ENCODE results near the gene NPM1. TPM values are rescaled to one million over a fixed set of nuclear protein-coding genes. Genes with fewer than 3 reads are reported as not detected.

The NPM1 gene
- total RNA-seq, 1 experiment from 2014 or later: 2,112 TPM

DNA sequence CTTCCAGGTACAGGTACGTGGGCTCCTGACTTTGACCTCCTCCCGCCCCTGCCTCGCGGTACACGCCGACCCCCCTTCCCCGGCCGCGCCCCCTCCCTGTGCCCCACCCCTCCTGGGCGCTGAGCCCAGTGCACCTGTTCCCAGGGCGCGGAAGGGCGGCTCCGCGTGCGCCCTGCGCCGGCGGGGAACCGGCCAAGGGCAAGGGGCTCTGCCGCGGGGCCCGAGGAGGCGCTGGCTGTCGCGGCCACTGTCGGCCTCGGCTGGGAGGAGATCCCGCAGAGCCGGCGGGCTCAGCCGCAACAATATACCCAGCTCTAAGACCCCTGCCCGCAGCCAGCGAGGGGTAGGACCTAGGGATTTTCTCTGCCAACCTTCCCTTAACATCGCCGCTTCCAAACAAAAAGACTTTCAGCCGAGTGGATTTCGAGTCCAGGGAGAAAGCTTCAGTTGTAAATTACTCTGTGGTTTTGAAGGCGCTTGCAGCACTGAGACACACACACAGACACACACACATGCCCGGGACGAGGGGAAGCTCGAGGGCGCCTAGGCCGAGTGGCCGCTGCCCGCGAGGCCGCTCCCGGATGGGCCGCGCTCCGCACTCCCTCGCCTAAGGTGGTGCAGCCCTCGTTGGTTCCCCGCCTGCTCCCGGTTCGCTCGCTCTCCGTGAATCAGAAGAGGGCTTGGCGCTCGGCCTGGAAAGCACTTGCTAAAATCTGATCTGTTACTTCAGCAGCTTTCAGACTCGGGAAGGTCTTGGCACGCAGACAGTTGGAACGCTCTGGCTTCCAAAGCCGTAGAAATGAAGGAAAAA, 33.0 kb downstream of the NPM1 start:
- DNase-seq: peak in 1 of 2 experiments; percentile 25
- Mint-ChIP-seq H3K4me3 (ENCODE audit: unreplicated experiment) (peak overlapping the region; percentile 93), H3K27me3 (ENCODE audit: insufficient read depth, unreplicated experiment) (no peaks in the 10 kb centered on the region), H3K4me1 (ENCODE audit: low read depth, unreplicated experiment) (peaks cover 18% of the 10 kb centered on the region), H3K9me3 (ENCODE audit: unreplicated experiment) (no peaks in the 10 kb centered on the region), H3K27ac (ENCODE audit: unreplicated experiment) (no peak overlapping the region), H3K36me3 (ENCODE audit: insufficient read depth, unreplicated experiment) (peaks cover 51% of the 10 kb centered on the region)
- H3K4me3 ChIP-seq (ENCODE audit: low read depth, low read length): peak overlapping the region; percentile 47
- ChIA-PET POLR2A (no interaction called here), CTCF (no interaction called here)
- no peaks in the 10 kb centered on the region for H3K9me3 ChIP-seq
- no peaks in the 10 kb centered on the region for H3K36me3 ChIP-seq (ENCODE audit: control insufficient read depth, insufficient read depth, low read length)
- TF ChIP-seq, protein P1, sequence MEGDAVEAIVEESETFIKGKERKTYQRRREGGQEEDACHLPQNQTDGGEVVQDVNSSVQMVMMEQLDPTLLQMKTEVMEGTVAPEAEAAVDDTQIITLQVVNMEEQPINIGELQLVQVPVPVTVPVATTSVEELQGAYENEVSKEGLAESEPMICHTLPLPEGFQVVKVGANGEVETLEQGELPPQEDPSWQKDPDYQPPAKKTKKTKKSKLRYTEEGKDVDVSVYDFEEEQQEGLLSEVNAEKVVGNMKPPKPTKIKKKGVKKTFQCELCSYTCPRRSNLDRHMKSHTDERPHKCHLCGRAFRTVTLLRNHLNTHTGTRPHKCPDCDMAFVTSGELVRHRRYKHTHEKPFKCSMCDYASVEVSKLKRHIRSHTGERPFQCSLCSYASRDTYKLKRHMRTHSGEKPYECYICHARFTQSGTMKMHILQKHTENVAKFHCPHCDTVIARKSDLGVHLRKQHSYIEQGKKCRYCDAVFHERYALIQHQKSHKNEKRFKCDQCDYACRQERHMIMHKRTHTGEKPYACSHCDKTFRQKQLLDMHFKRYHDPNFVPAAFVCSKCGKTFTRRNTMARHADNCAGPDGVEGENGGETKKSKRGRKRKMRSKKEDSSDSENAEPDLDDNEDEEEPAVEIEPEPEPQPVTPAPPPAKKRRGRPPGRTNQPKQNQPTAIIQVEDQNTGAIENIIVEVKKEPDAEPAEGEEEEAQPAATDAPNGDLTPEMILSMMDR (IDR thresholded peaks at IDR 0.05; ENCODE audit: insufficient read depth in 1 of 2, low read depth in 1 of 2, low read length in 1 of 2, severe bottlenecking in 1 of 2, unreplicated experiment in 1 of 2): no peak
- no peaks in the 10 kb centered on the region for H3K27me3 ChIP-seq (replicated peaks; ENCODE audit: control insufficient read depth, insufficient read depth, low read length)
- H3K4me1 ChIP-seq: peaks cover 17% of the 10 kb centered on the region
- no TSS peak for BruUV-seq (replicated peaks)
- intact Hi-C loops (cut with micrococcal nuclease; ENCODE audit: unreplicated experiment): no loop called here

DNA sequence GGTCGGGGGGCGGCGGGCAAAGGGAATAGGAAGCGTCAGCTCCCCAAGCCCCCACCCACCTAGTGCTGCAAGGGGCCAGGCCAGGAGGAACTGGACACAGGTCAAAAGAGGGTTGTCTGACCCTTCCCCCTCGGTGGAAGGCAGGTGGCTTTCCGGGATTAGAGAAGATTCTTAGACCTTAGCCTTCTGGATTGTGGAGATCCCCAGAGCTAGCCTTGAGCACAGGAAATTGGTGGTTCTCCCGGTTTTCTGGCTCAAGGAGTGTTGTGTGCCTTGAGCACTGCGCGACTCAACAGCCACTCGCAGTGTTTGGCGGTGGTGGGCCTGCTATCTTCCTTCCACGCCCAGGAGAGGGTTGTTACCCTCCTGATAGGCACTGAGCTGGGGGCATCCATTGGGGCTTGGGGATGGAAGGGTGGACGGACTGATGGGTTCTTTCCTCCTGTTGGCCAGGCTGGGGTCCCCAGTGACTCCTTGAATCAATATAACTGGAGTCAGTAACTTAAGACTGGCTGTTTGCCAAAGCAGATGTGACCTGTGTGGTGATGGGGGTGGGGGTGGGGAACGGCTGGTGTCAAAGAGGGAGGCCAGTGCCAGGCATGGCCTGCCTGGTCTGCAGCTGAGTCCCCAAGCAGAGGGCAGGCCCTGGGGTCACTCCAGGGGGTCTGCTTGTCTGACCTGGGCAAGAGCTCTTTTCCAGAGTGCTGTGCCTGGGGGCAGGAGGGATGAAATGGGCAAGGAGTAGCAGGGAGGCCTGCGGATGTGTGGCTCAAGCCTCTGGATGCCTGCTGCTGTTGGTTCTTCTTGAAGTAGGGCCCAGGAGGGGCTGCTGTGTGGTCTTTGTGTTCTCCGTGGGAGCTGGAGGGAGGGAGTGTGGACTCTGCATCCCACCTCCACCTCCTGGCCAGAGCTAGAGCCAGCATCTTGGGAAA, 33.9 kb downstream of the NPM1 start:
- DNase-seq: peak in 1 of 2 experiments; percentile 30
- ChIA-PET POLR2A (no interaction called here), CTCF (no interaction called here)
- peaks cover 18% of the 10 kb centered on the region for H3K4me1 Mint-ChIP-seq (ENCODE audit: low read depth, unreplicated experiment)
- TF ChIP-seq, protein P1 (IDR thresholded peaks at IDR 0.05; ENCODE audit: insufficient read depth in 1 of 2, low read depth in 1 of 2, low read length in 1 of 2, severe bottlenecking in 1 of 2, unreplicated experiment in 1 of 2): no peak
- BruUV-seq (replicated peaks): no TSS peak
- H3K27ac Mint-ChIP-seq (ENCODE audit: unreplicated experiment): no peak overlapping the region
- Histone ChIP-seq H3K27me3 (replicated peaks; ENCODE audit: control insufficient read depth, insufficient read depth, low read length) (no peaks in the 10 kb centered on the region), H3K4me1 (peaks cover 24% of the 10 kb centered on the region), H3K4me3 (ENCODE audit: low read depth, low read length) (no peak overlapping the region), H3K36me3 (ENCODE audit: control insufficient read depth, insufficient read depth, low read length) (no peaks in the 10 kb centered on the region), H3K9me3 (no peaks in the 10 kb centered on the region)
- peaks cover 42% of the 10 kb centered on the region for H3K36me3 Mint-ChIP-seq (ENCODE audit: insufficient read depth, unreplicated experiment)
- intact Hi-C loops (cut with micrococcal nuclease; ENCODE audit: unreplicated experiment): no loop called here
- H3K9me3 Mint-ChIP-seq (ENCODE audit: unreplicated experiment): no peaks in the 10 kb centered on the region
- peak overlapping the region; percentile 93 for H3K4me3 Mint-ChIP-seq (ENCODE audit: unreplicated experiment)
- no peaks in the 10 kb centered on the region for H3K27me3 Mint-ChIP-seq (ENCODE audit: insufficient read depth, unreplicated experiment)

DNA sequence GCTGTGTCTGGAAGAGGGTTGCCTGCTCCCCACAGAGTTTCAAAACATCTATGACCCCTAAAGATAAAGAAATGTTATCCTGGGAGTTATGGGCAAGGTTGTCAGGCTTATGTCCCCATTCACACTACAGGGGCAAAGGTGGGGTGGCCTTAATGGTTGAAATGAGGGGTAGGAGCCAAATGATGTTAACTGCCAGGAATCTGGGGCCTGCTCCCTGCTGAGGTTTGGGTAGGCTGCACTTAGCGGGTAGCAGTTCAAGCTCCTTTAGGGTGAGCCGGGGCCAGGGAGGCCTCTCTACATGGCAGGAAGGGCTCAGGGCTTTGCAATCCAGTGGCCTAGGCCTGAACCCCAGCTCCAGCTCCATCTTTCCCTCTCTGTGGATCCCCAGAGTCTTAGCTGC, 34.8 kb downstream of the NPM1 start:
- Mint-ChIP-seq H3K27me3 (ENCODE audit: insufficient read depth, unreplicated experiment) (no peaks in the 10 kb centered on the region), H3K9me3 (ENCODE audit: unreplicated experiment) (no peaks in the 10 kb centered on the region), H3K27ac (ENCODE audit: unreplicated experiment) (no peak overlapping the region), H3K4me1 (ENCODE audit: low read depth, unreplicated experiment) (peaks cover 10% of the 10 kb centered on the region), H3K36me3 (ENCODE audit: insufficient read depth, unreplicated experiment) (peaks cover 33% of the 10 kb centered on the region), H3K4me3 (ENCODE audit: unreplicated experiment) (no peak overlapping the region)
- Histone ChIP-seq H3K4me3 (ENCODE audit: low read depth, low read length) (no peak overlapping the region), H3K36me3 (ENCODE audit: control insufficient read depth, insufficient read depth, low read length) (no peaks in the 10 kb centered on the region), H3K4me1 (peaks cover 24% of the 10 kb centered on the region), H3K27me3 (replicated peaks; ENCODE audit: control insufficient read depth, insufficient read depth, low read length) (no peaks in the 10 kb centered on the region), H3K9me3 (no peaks in the 10 kb centered on the region)
- intact Hi-C loops (cut with micrococcal nuclease; ENCODE audit: unreplicated experiment): no loop called here
- POLR2A ChIA-PET: no interaction called here
- peak in 1 of 2 experiments; percentile 15 for DNase-seq
- CTCF ChIA-PET: no interaction called here
- TF ChIP-seq, protein P1 (IDR thresholded peaks at IDR 0.05; ENCODE audit: insufficient read depth in 1 of 2, low read depth in 1 of 2, low read length in 1 of 2, severe bottlenecking in 1 of 2, unreplicated experiment in 1 of 2): no peak
- BruUV-seq (replicated peaks): no TSS peak

Measured in Caco-2 (cell line).